GM19099 (cell line): ENCODE measurements around the gene ZNF277.

ENCODE experiments used
- POLR2A ChIP-seq: IDR thresholded peaks from 3 replicates; pipeline ENCODE4 v1.6.1; 2011; ENCODE audit warnings: low read depth; ENCODE audit not compliant: insufficient read length; ENCODE audit errors: extremely low read depth

ZNF277 gene

DNA sequence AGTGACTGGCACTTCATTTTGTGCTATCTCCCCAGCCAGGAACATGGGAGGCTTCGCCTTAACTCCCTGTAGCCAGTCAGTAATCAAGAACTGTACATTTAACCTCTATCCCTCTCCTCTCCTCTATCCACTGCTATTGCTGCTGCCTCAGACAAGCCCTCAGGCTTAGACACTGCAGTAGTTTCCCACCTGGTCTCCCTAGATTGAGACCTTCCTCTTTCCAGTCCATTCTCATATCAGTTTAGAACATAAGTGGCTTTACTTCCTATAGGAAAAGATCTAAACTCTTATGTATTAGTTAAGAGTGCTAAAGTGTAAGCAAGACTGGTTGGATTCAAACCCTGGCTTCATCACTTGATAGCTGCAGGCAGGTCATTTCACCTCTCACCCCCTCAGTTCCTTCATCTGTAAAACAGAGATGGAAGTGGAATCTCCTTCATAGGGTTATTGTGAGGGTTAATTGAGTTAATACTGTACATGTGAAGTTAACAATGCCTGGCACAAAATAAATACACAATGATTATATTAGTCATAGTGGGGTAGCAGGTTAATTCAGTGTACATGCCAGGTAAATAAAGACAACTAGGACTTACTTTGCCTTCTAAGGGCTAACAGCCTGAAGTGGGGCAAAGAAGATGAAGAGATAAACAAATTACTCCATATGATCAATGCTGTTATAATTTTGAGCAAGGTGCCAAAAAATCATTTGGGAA lies 76.1 kb downstream of the ZNF277 start:
- TF ChIP-seq POLR2A: no peak

DNA sequence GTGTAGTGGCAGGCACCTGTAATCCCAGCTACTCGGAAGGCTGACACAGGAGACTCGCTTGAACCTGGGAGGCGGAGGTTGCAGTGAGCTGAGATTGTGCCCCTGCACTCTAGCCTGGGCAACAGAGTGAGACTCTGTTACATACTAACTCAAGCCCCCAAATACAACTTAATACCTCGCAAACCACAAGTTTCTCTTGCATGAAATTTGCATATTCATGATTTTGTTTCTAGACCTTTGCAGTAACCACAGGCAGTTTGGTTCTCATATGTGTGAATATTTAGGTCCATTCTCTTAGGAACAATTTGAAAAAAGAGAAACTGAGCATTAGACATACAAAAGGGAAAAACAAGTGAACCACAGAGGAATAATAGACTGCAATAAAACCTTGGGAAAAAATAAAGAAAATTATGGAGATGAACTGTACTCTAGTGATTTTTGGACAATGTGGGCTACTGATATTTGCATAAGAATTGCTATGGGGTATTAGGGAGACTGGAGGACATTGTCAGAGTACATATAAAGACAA lies 77.0 kb downstream of the ZNF277 start:
- TF ChIP-seq POLR2A: no peak

DNA sequence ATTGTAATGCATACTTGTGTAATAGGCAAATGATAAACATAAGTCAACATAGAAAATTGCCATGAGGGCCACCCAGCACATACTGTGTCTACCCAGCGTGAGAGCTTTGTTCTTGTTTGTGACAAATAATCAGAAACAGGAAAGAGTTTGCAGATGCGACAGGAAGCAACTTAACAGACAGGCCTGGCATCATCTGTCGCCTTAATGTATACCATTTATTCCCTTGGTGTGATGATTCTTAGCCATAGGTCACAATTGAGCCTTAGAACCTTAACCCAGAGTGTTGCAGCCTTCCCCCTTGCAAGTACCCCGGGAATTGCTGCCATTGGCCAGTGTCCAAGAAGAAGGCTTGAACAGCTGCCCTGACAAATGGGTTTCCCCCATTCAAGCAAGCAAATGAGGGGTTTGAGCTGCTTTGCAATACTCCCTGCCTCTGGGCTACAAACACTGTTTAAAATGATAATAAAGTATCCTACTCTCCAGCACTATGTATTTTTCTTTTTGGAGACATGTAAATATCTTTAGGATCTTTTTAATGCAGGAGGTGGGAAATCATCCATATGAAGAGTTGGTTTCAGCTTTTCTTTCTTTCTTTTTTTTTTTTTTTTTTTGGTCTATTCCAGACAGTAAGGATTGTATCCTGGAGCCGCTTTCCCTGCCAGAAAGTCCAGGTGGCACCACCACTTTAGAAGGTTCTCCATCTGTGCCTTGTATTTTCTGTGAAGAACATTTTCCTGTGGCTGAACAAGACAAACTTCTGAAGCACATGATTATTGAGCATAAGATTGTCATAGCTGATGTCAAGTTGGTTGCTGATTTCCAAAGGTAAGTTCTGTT lies 80.0 kb downstream of the ZNF277 start:
- TF ChIP-seq POLR2A: no peak

DNA sequence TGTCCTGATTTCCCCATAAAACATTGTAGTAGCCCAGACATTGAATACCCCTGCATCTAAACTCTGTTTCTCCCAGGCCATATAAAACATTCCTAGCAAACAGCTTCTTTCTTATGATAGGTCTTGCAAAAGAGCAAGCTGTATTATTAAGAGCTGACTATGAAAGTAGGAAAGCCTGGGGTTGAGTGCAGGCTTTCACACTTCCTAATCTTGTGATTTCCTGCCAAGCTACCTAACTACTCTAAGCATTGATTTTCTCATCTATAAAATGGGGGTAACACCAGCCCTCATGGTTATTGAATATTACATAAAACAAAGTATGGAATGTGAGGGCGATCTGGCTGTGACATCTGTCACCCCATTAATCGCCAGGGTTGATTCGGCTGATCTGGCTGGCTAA lies 81.8 kb downstream of the ZNF277 start:
- TF ChIP-seq POLR2A: no peak

DNA sequence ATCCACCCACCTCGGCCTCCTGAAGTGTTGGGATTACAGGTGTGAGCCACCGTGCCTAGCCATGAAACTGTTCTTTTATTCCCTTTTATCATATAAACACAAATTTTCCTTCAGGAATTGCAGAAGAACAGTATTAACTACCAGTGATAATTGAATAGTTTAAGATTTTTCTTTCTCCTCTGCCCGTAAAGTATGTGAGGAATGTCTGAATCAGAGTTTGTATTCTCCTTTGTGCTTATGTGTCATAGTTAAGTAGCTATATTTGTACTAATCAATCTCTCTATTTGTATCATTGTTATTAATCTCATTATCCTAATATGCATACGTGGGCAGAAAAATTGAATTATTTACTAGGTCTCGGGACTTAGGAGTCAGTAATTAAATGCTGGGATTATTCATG lies 83.6 kb downstream of the ZNF277 start:
- no peak for TF ChIP-seq POLR2A

DNA sequence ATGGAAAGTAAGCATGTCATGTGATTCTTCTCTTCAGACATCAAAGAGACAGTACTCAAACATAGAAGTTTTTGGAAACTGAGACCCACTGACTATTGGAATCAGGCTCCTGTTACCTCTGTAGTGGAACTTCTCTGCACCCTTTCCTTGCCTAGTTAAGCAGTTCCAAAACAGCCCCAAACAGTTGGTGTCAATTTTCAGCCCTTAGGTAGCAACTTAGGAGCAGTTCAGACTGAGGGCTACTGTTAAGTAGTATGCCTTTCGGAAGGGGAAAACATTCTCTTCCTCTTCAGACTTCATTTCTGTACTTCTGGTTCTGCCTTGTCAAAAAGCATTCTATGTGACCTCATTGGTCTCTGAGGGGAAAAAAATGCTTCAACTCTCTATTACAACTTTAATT lies 85.7 kb downstream of the ZNF277 start:
- TF ChIP-seq POLR2A: no peak

DNA sequence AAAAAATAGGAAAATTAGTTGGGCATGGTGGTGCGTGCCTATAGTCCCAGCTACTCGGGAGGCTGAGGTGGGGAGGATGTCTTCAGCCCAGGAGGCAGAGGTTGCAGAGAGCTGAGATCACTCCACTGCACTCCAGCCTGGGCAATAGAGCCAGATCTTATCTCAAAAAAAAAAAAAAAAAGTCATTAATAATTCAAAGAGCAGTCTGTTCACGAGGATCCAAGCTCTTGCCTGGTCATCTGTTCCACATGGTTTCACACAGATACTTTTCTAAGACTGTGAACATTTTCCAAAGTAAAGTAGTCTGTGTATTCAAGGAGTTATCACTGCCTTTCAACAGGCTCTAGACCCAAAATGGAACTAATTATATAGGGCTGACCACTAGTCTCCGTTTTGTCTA lies 86.9 kb downstream of the ZNF277 start:
- TF ChIP-seq POLR2A: no peak

DNA sequence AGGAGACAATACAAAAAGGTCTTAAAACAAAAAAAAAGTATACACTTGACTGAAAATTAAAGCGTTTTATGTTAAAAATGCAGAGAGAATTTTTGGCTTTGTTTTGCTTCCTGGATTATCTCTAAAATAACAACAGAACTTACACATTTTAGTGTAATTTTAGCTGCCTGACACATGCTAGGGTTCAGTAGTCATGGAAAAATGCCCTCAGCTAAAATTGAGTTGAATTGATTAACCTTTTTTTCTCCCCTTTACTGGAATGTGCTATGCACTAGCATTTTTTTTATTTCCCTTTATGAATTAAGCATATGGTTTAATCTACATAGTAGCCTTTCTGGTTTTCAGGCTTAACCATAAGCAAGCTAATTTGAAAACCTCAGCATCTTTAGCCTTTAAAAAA lies 89.9 kb downstream of the ZNF277 start:
- no peak for TF ChIP-seq POLR2A

DNA sequence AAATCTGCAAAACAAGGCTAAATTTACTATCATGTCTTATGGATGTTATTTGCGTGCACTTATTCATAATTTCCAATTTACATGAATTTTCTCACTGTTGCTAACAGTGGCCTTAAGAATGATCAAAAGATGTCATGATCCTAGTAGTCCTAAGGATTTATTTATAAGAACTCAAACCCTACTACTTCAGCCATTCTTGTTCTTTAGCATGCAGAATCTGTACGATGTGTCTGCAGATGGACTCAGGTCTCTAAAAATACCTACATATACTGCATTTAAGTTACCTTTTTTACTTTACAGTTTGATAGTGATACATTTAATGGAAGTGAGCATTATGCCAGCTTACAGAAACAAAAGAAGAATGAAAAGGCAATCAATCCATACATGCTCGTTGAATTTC lies 91.2 kb downstream of the ZNF277 start:
- no peak for TF ChIP-seq POLR2A

DNA sequence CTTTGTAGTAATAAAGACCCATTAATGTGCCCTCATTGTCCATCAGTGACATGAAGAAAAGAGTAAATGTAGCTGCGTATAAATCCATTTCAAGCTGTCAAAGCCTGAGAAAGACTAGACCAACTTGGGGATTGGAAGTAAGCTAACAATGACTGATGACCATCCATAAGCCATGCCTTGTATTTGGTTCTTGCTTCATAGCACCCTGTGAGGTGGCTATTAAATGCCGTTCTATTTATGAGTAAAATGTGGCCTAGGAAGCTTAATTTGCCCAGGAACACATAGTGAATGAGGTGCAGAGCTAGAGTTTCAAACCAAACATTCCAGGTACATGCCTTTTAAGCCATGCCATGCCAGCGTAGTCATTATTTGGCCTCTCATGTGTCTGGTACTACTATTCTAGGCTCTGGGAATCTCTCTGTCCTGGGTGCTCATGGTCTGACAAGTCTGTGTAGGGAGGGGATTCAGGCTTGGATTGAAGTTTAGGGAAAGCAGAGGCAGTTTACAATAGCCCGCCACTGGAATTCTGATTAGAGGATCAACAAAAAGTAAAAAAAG lies 92.1 kb downstream of the ZNF277 start:
- TF ChIP-seq POLR2A: no peak

DNA sequence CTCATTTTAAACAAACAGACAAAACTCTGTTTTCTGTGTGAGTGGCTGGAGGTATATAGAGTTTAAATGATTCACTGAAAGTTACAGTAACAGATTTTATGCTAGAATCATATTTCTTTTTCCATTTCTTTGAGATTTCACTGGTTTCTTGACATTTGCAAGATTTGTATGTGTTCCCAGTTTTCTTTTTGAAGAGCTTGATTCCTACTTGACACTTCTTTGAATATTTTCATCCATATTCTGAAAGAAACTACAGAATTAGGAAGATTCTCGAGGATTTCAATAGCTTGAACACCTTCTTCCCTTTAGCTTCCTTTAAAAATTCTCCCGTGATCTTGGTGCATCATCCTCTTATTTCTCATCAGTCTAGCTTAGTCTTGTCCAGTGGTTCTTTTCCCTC lies 93.6 kb downstream of the ZNF277 start:
- TF ChIP-seq POLR2A: no peak

DNA sequence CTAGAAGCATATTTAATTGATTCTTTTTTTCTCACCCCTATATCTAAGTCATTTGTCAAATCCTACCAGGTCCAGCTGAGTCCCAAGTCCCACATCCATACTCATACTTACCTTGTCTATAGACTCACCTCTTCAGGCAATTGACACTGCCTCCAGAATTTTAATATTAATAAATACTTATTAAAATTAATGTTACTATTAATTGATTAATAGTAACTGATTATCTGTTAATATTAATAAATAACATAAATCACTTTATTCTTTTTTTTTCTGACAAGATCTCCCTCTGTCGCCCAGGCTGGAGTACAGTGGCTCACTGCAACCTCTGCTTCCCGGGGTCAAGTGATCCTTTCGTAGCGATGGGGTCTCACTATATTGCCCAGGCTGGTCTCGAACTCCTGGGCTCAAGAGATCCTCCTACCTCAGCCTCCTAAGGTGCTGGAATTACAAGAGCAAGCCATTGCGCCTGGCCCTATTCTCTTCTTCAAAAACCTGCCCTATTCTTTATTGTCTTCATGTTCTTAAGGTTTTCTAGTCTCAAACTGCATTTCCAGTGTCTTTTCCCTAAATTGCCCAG lies 94.4 kb downstream of the ZNF277 start:
- no peak for TF ChIP-seq POLR2A

DNA sequence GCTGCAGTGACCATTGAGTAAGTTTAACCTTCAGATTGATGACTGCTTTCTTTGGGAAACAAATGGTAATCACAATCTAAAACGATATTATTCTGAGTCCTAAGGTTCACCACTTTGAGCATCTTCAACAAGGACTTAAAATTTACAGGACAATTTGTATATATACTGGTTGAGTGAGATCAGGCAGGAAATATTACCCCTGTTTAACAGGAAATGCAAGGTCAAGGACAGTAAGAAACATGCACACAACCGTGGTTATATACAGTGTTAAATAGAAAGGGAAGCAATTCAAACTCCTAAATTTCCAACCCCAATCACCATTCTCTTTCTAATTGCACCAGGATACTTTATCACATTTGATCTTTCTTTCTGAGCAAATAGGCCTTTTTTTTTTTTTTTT lies 96.1 kb downstream of the ZNF277 start:
- no peak for TF ChIP-seq POLR2A

DNA sequence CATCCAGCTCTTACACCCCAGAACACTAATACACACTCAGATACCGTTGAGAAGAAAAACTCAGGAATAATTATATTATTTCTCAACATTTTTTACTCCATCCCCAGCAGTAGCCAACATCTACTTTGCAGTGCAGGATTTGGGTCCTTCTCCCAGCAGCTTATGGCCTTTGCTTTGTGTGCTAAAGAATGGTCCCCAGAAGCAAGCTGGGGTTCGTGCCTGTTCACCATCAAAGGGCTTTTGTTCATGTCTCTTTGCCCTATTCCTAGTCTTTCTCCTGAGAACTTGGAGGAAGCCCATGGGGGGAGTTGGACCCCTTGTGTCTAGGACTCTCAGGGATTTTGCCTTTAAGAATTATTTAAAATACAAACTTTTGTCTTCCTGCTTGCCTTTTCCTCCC lies 100.4 kb downstream of the ZNF277 start:
- no peak for TF ChIP-seq POLR2A

DNA sequence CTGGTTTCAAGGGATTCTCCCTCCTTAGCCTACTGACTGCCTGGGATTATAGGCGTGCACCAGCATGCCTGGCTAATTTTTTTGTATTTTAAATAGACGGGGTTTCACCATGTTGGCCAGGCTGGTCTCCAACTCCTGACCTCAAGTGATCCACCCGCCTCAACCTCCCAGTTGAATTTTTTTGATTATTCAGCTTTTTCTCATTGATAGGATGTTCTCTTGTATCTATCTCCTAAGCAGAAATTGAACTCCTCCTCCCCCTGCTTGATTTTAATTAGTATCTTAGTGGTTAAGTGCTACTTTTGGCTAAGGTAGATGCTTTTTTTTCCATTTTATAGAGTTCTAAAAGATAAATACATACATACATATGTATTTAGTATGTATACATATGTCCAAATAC lies 101.0 kb downstream of the ZNF277 start:
- TF ChIP-seq POLR2A: no peak

DNA sequence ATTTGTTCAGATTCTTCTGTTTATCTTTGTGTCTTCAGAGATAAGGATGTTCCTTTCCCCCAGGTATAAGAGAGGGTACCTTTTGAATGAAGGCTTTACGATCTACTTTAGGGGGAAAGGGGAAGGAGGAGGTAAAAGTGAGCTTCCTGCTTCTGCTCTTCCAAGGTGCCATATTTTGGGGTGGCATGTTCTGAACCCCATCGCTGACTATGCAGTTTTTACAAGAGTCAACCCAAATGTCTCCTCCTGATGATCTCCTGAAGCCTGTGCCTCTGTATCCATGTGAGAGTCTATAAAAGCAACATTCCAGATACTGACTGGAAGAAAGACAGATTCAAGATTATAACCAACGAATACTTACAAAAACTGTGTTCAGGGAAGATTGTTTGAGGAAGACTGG lies 102.5 kb downstream of the ZNF277 start:
- TF ChIP-seq POLR2A: no peak

DNA sequence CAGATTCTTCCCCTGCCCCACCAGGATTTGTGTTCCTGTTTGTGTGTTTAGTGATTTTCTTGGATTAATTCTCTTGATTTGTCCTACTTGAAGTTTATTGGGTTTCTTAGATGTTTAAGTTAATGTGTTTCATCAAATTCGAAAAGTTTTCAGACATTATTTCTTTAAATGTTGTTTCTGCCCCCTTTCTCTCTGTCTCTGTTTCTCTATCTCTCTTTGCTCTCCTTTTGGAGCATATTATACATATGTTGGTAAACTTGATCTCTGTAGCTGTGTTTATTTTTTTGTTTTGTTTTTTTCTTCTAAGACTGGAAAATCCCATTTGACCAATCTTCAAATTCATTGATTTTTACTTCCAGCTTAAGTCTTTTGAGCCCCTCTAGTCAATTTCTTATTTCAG lies 115.6 kb downstream of the ZNF277 start:
- no peak for TF ChIP-seq POLR2A
